ENCODE results near the gene TRAPPC12. TPM values are rescaled to one million over a fixed set of nuclear protein-coding genes. Genes with fewer than 3 reads are reported as not detected.
A peak's percentile ranks its signal among the peaks of the same experiment; 100 is the strongest.

The TRAPPC12 gene
- total and polyA plus RNA-seq, 4 experiments from 2014 or later: 18.0 to 137 (median 94.7) TPM

DNA sequence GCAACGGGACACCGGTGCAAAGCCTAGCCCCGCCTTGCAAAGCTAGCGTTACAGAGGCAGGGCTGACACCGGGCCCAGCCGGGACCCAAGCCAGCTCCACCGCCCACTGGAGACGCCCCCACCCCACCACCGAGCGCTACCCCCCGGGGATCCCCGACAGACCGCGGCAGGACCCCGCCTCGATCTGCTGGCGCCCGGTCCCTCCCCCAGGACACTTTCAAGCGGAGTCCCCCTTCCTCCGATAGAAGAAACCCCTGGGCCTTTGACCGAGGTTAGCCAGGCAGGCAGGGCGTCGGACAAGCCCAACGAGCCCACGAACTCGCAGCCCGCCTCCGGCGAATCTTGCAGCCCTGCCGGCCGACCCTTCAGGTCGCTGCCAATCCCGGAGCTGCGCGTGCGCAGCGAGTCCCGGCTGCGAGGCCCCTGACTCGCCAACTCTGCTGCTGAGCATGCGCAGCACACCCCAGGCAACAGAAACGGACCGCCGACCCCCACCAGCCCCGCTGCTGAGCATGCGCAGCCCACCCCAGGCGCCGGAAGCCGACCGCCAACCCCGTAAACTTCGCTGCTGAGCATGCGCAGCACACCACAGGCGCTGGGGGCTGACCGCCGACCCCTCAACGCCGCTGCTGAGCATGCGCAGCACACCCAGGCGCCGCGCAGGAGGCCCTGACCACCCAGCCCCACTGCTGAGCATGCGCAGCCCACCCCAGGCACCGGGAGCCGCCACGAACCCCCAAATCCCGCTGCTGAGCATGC lies 139.2 kb downstream of the TRAPPC12 start:
- Histone ChIP-seq H3K9me3 (ENCODE audit: control insufficient read depth in 1 of 2, low read length in 2 of 2) (no peaks in the 10 kb centered on the region), H3K27ac (ENCODE audit: low read depth, low read length) (peak overlapping the region; percentile 92), H3K27me3 (ENCODE audit: insufficient read depth, low read length) (no peaks in the 10 kb centered on the region), H3K4me1 (ENCODE audit: insufficient read depth, low read length) (peaks cover 23% of the 10 kb centered on the region), H3K36me3 (ENCODE audit: insufficient read depth, low read length) (no peaks in the 10 kb centered on the region), H3K4me3 (ENCODE audit: low read length in 2 of 2) (peak overlapping the region; percentile 74 to 88)
- intact Hi-C loops (cut with micrococcal nuclease): loop anchor here (1.0 kb wide), 3 partner anchors 40 to 139 kb away; partner anchors contain the start of genes RNASEH1, RPS7 and TRAPPC12
- CTCF ChIA-PET (ENCODE audit: partially characterized antibody): no interaction called here
- Mint-ChIP-seq H3K4me1 (peaks cover 32 to 47% (median 38%) of the 10 kb centered on the region in 4 donors), H3K27me3 (no peaks in the 10 kb centered on the region), H3K27ac (peak overlapping the region; percentile 79 to 98 (median 95)), H3K36me3 (peaks cover 21 to 26% of the 10 kb centered on the region in 2 donors), H3K9me3 (peaks cover 0 to 21% (median 6%) of the 10 kb centered on the region in 8 donors), H3K4me3 (peak overlapping the region; percentile 80 to 97 (median 93))
- POLR2A ChIA-PET (ENCODE audit: partially characterized antibody): interaction anchor here (0.9 to 4.7 kb wide), 8 partner anchors 21 to 276 kb away, joined by 3 to 62 read pairs (median 6); partner anchors contain the start of genes EIPR1, RNASEH1, RPS7 and TRAPPC12
- DNase-seq: peak; percentile 97 to 99 (median 98)

DNA sequence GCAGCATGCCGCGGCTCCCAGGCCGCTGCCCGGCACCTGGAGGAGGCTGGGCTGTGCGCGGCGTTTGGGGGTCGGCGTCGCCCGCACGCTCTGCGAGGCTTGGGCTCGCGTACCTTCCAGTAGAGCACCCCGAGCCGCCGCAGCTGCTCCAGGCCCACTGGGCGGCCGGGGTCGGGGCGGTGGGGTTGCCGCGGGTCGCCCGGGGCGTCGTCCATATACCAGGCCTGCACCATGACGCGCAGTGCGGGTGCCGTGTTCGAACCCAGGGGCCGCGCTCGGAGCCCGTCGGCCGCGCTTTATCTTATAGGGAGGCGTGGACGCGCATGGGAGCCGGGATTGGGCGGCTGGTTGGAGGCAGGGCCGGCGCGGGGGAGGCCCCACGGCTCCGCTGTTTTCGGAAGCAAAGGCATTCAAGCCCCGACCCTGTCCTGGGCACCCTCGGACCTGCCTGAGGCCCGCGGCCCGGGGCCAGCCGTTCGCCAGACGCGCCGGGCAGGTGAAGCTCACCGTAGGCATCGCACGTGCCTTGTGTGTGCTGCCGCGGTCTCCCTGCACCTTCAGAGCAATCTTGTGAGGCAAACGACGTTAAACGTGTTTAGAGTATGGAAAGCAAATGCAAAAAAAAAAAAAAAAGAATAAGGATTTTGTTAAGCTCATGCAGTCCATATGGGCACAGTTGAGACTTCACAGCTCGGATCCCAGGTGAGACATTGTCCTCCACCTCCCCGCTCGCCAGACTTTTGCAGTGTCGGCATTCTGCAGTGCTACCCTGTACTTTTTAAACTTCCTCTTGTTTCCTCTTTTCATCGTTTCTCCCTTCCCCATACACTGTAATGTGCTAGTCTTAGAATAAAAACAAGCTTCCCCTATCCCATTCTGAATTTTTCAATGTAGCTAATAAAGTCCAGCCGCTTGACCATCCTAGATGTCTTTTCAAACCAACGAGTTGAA lies 140.0 kb downstream of the TRAPPC12 start, which contains the start of gene ADI1:
Gene ADI1 (minus strand): TSS at position 277 of the 951 bp plus-strand sequence. CDS start 44 bp downstream, at position 233.
- peaks cover 23% of the 10 kb centered on the region for H3K4me1 ChIP-seq (ENCODE audit: insufficient read depth, low read length)
- H3K4me3 Mint-ChIP-seq: peak within 1 kb of the TSS; percentile 80 to 97 (median 94)
- POLR2A ChIA-PET (ENCODE audit: partially characterized antibody): interaction anchor here (0.6 to 4.7 kb wide), 11 partner anchors 21 to 277 kb away, joined by 3 to 62 read pairs (median 4); partner anchors contain the start of genes EIPR1, RNASEH1, RPS7 and TRAPPC12
- no peaks in the 10 kb centered on the region for H3K9me3 ChIP-seq (ENCODE audit: control insufficient read depth in 1 of 2, low read length in 2 of 2)
- CTCF ChIA-PET (ENCODE audit: partially characterized antibody): interaction anchor here (1.3 to 1.4 kb wide), 2 partner anchors 39 to 96 kb away, joined by 3 to 5 read pairs; no protein-coding TSS in a partner anchor
- H3K4me1 Mint-ChIP-seq: peaks cover 25 to 41% (median 34%) of the 10 kb centered on the region in 4 donors
- H3K27me3 Mint-ChIP-seq: no peaks in the 10 kb centered on the region
- intact Hi-C loops (cut with micrococcal nuclease): loop anchor here (1.0 kb wide), 3 partner anchors 39 to 140 kb away; partner anchors contain the start of genes RNASEH1, RPS7 and TRAPPC12
- H3K4me3 ChIP-seq (ENCODE audit: low read length in 2 of 2): peak within 1 kb of the TSS; percentile 74 to 88
- H3K36me3 Mint-ChIP-seq: peaks cover 12 to 17% of the 10 kb centered on the region in 2 donors
- H3K27ac ChIP-seq (ENCODE audit: low read depth, low read length): peak within 1 kb of the TSS; percentile 92
- peak in 4 of 5 donors; percentile 78 to 82 (median 82) for DNase-seq
- peak within 1 kb of the TSS; percentile 79 to 99 (median 95) for H3K27ac Mint-ChIP-seq
- no peaks in the 10 kb centered on the region for H3K27me3 ChIP-seq (ENCODE audit: insufficient read depth, low read length)
- H3K36me3 ChIP-seq (ENCODE audit: insufficient read depth, low read length): no peaks in the 10 kb centered on the region
- H3K9me3 Mint-ChIP-seq: peaks cover 0 to 13% (median 6%) of the 10 kb centered on the region in 8 donors

DNA sequence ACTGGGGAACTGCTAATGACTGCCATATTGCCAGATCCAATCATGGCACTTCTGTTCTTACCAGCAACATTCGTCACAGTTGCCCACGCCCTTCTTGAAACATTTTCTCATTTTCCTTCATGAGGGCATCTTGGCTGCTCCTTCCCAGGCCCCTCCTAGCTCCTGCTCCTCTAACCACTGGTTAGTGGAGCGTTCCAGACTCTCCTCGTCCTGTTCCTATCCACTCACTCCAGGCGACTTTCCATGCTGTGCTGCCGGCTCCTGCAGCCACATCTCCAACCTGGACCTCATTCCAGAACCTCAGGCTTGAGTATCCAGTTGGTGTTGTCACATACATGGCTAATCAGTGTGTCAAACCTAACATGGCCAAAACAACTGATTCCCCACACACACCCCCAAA lies 141.1 kb downstream of the TRAPPC12 start:
- DNase-seq: no peak
- peak overlapping the region; percentile 67 to 99 (median 92) for H3K27ac Mint-ChIP-seq
- ChIA-PET POLR2A (ENCODE audit: partially characterized antibody) (interaction anchor here (1.4 to 4.7 kb wide), 4 partner anchors 24 to 142 kb away, joined by 3 to 62 read pairs (median 29); partner anchors contain the start of genes EIPR1, RNASEH1, RPS7 and TRAPPC12), CTCF (ENCODE audit: partially characterized antibody) (interaction anchor here (1.0 to 1.4 kb wide), 3 partner anchors 38 to 97 kb away, joined by 3 to 5 read pairs (median 3); no protein-coding TSS in a partner anchor)
- H3K36me3 Mint-ChIP-seq: peaks cover 5 to 12% of the 10 kb centered on the region in 2 donors
- H3K4me3 Mint-ChIP-seq: peak overlapping the region; percentile 80 to 97 (median 94)
- intact Hi-C loops (cut with micrococcal nuclease): no loop called here
- Histone ChIP-seq H3K36me3 (ENCODE audit: insufficient read depth, low read length) (no peaks in the 10 kb centered on the region), H3K4me3 (ENCODE audit: low read length in 2 of 2) (no peak overlapping the region), H3K9me3 (ENCODE audit: control insufficient read depth in 1 of 2, low read length in 2 of 2) (no peaks in the 10 kb centered on the region), H3K27ac (ENCODE audit: low read depth, low read length) (no peak overlapping the region), H3K27me3 (ENCODE audit: insufficient read depth, low read length) (no peaks in the 10 kb centered on the region), H3K4me1 (ENCODE audit: insufficient read depth, low read length) (peaks cover 23% of the 10 kb centered on the region)
- peaks cover 0 to 3% (median 2%) of the 10 kb centered on the region in 8 donors for H3K9me3 Mint-ChIP-seq
- peaks cover 25 to 41% (median 33%) of the 10 kb centered on the region in 4 donors for H3K4me1 Mint-ChIP-seq
- H3K27me3 Mint-ChIP-seq: no peaks in the 10 kb centered on the region

DNA sequence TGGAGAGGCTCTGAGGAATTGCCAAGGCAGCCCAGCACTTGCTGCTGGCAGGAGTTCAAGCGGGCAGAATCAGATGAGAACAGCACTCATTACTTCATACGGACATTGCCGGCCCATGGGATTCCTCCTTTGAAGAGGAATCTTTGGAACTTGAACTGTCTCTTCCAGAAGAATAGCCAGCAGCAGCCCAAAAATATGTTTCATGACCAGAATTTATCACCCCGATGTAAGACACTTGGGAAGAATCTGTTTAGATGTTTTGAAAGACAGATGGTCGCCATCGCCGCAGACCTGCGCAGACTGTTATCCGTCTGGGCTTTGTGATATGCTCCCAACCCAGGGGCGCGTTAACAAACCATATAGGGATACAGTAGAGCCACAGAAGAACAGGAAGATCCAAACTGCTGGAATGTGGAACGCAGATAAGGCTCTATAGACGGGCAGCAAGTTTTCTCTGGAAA lies 143.5 kb downstream of the TRAPPC12 start:
- no peak overlapping the region for H3K4me3 ChIP-seq (ENCODE audit: low read length in 2 of 2)
- no peaks in the 10 kb centered on the region for H3K36me3 ChIP-seq (ENCODE audit: insufficient read depth, low read length)
- Mint-ChIP-seq H3K9me3 (peaks cover 0 to 2% (median 0%) of the 10 kb centered on the region in 8 donors), H3K36me3 (peaks cover 0 to 7% of the 10 kb centered on the region in 2 donors), H3K27ac (peak overlapping the region in 1 of 7 donors; percentile 33), H3K27me3 (no peaks in the 10 kb centered on the region), H3K4me1 (peaks cover 22 to 34% (median 26%) of the 10 kb centered on the region in 4 donors), H3K4me3 (no peak overlapping the region)
- ChIA-PET CTCF (ENCODE audit: partially characterized antibody) (no interaction called here), POLR2A (ENCODE audit: partially characterized antibody) (interaction anchor here (0.5 kb wide), 1 partner anchor 22 kb away, joined by 3 read pairs; no protein-coding TSS in a partner anchor)
- no peak for DNase-seq
- intact Hi-C loops (cut with micrococcal nuclease): no loop called here
- no peak overlapping the region for H3K27ac ChIP-seq (ENCODE audit: low read depth, low read length)
- H3K9me3 ChIP-seq (ENCODE audit: control insufficient read depth in 1 of 2, low read length in 2 of 2): no peaks in the 10 kb centered on the region
- H3K4me1 ChIP-seq (ENCODE audit: insufficient read depth, low read length): peaks cover 19% of the 10 kb centered on the region
- H3K27me3 ChIP-seq (ENCODE audit: insufficient read depth, low read length): no peaks in the 10 kb centered on the region

DNA sequence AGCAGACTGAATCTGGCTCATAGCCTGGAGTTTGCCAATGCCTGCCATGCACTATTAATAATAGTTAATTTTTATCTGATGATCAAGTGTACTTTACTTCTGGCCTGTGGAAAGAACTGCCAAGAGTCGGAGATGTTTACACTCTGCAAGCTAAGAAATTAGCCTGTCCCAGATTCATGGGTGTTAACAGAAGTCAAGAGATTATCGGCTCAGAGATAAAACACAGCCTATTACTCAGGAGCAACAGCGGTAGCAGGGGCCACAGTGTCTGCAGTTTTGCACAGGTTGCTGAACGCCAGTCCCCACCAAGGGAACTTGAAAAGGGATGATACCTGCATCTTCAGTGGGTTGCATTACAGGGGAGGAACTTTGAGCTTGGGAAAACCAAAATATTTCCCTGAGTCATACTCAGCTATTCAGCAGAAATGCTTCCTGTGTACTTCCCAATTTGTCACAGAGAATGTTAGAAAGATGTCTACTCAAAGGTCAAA lies 144.1 kb downstream of the TRAPPC12 start:
- Histone ChIP-seq H3K36me3 (ENCODE audit: insufficient read depth, low read length) (no peaks in the 10 kb centered on the region), H3K27ac (ENCODE audit: low read depth, low read length) (no peak overlapping the region), H3K9me3 (ENCODE audit: control insufficient read depth in 1 of 2, low read length in 2 of 2) (no peaks in the 10 kb centered on the region), H3K4me3 (ENCODE audit: low read length in 2 of 2) (no peak overlapping the region), H3K4me1 (ENCODE audit: insufficient read depth, low read length) (peaks cover 16% of the 10 kb centered on the region), H3K27me3 (ENCODE audit: insufficient read depth, low read length) (no peaks in the 10 kb centered on the region)
- H3K4me3 Mint-ChIP-seq: no peak overlapping the region
- ChIA-PET CTCF (ENCODE audit: partially characterized antibody) (no interaction called here), POLR2A (ENCODE audit: partially characterized antibody) (no interaction called here)
- intact Hi-C loops (cut with micrococcal nuclease): no loop called here
- DNase-seq: no peak
- H3K36me3 Mint-ChIP-seq: peaks cover 0 to 6% of the 10 kb centered on the region in 2 donors
- no peak overlapping the region for H3K27ac Mint-ChIP-seq
- H3K9me3 Mint-ChIP-seq: peaks cover 0 to 2% (median 0%) of the 10 kb centered on the region in 8 donors
- H3K4me1 Mint-ChIP-seq: peaks cover 19 to 29% (median 23%) of the 10 kb centered on the region in 4 donors
- no peaks in the 10 kb centered on the region for H3K27me3 Mint-ChIP-seq

DNA sequence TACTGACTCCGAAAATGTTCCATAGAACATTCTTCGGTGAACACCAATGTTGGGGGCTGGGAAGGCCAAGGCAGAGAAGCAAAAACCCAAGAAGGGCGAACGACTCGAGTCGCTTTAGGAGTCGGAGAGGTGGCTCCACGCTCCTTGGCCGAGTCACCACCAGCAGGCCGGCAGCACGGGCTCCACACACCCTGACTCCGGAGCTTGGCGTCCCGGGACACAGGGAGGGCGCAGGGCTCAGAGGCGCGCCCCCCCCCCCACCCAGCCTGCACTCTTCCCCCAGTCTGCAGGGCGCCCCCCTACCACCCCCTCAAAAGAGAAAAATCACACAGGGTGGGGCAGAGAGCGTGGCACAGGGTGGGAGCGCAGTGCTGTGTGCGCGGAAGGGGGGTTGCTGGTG lies 147.4 kb downstream of the TRAPPC12 start:
- no peaks in the 10 kb centered on the region for H3K4me1 ChIP-seq (ENCODE audit: insufficient read depth, low read length)
- Mint-ChIP-seq H3K27me3 (no peaks in the 10 kb centered on the region), H3K9me3 (no peaks in the 10 kb centered on the region), H3K36me3 (no peaks in the 10 kb centered on the region), H3K4me3 (no peak overlapping the region), H3K27ac (no peak overlapping the region), H3K4me1 (peaks cover under 1 to 1% (median 1%) of the 10 kb centered on the region in 4 donors)
- no peak overlapping the region for H3K27ac ChIP-seq (ENCODE audit: low read depth, low read length)
- no peak for DNase-seq
- CTCF ChIA-PET (ENCODE audit: partially characterized antibody): no interaction called here
- H3K36me3 ChIP-seq (ENCODE audit: insufficient read depth, low read length): no peaks in the 10 kb centered on the region
- H3K27me3 ChIP-seq (ENCODE audit: insufficient read depth, low read length): no peaks in the 10 kb centered on the region
- intact Hi-C loops (cut with micrococcal nuclease): no loop called here
- H3K9me3 ChIP-seq (ENCODE audit: control insufficient read depth in 1 of 2, low read length in 2 of 2): no peaks in the 10 kb centered on the region
- POLR2A ChIA-PET (ENCODE audit: partially characterized antibody): no interaction called here
- H3K4me3 ChIP-seq (ENCODE audit: low read length in 2 of 2): no peak overlapping the region
